GM18526 (cell line): ENCODE results near the gene SLC25A13.

Experiments
- POLR2A ChIP-seq: IDR thresholded peaks from 3 replicates; pipeline ENCODE4 v1.6.1; 2011; ENCODE audit not compliant: insufficient read length; ENCODE audit errors: extremely low read depth

The SLC25A13 gene

GRCh38 chr7:96321658-96322372 is at the start of gene SLC25A13:
TSS of gene SLC25A13 (minus strand) at chr7:96322098. CDS start at chr7:96321956, 142 bp downstream.
- peak; percentile 59 for TF ChIP-seq POLR2A

GRCh38 chr7:96361116-96361857 is 39.4 kb upstream of the SLC25A13 start:
- TF ChIP-seq POLR2A = no peak

- no peak for TF ChIP-seq POLR2A
Observed at GRCh38 chr7:96359876-96360275, 38.0 kb upstream of the SLC25A13 start.

- TF ChIP-seq POLR2A = no peak
Observed at GRCh38 chr7:96355990-96356506, 34.1 kb upstream of the SLC25A13 start.

GRCh38 chr7:96354881-96355280 is 33.0 kb upstream of the SLC25A13 start:
- TF ChIP-seq POLR2A = no peak

GRCh38 chr7:96349572-96349971 is 27.7 kb upstream of the SLC25A13 start:
- TF ChIP-seq POLR2A = no peak

GRCh38 chr7:96347471-96347870 is 25.6 kb upstream of the SLC25A13 start:
- no peak for TF ChIP-seq POLR2A

- TF ChIP-seq POLR2A = no peak
Observed at GRCh38 chr7:96346293-96346953, 24.5 kb upstream of the SLC25A13 start.

GRCh38 chr7:96344236-96344635 is 22.3 kb upstream of the SLC25A13 start:
- no peak for TF ChIP-seq POLR2A

- no peak for TF ChIP-seq POLR2A
Observed at GRCh38 chr7:96342049-96342448, 20.2 kb upstream of the SLC25A13 start.

GRCh38 chr7:96337519-96337918 is 15.6 kb upstream of the SLC25A13 start:
- no peak for TF ChIP-seq POLR2A

- TF ChIP-seq POLR2A = no peak
Observed at GRCh38 chr7:96332325-96332724, 10.4 kb upstream of the SLC25A13 start.

- TF ChIP-seq POLR2A = no peak
Observed at GRCh38 chr7:96331775-96332174, 9.9 kb upstream of the SLC25A13 start.

- TF ChIP-seq POLR2A = no peak
Observed at GRCh38 chr7:96331233-96331632, 9.3 kb upstream of the SLC25A13 start.

GRCh38 chr7:96330193-96330592 is 8.3 kb upstream of the SLC25A13 start:
- TF ChIP-seq POLR2A = no peak

- TF ChIP-seq POLR2A = no peak
Observed at GRCh38 chr7:96329241-96329640, 7.3 kb upstream of the SLC25A13 start.
